ENCODE data around the gene DOK5.

GRCh38 chr20:54469293-54469692 lies 6.1 kb upstream of the DOK5 start:
- no peak for TF ChIP-seq CTCF (conservative IDR thresholded peaks at IDR 0.05; ENCODE audit: low read length)
- TF ChIP-seq EZH2phosphoT487 (IDR thresholded peaks at IDR 0.05; ENCODE audit: borderline replicate concordance) = no peak

All from Loucy (cell line).